HG03521 (cell line): ENCODE results near the gene MEGF6.

Experiments used
- ATAC-seq: cut with Tn5 transposase; IDR thresholded peaks from one replicate; pipeline ENCODE4 v1.9.1; 2021; ENCODE audit warnings: mild to moderate bottlenecking, moderate library complexity; ENCODE audit not compliant: unreplicated experiment

The MEGF6 gene

DNA sequence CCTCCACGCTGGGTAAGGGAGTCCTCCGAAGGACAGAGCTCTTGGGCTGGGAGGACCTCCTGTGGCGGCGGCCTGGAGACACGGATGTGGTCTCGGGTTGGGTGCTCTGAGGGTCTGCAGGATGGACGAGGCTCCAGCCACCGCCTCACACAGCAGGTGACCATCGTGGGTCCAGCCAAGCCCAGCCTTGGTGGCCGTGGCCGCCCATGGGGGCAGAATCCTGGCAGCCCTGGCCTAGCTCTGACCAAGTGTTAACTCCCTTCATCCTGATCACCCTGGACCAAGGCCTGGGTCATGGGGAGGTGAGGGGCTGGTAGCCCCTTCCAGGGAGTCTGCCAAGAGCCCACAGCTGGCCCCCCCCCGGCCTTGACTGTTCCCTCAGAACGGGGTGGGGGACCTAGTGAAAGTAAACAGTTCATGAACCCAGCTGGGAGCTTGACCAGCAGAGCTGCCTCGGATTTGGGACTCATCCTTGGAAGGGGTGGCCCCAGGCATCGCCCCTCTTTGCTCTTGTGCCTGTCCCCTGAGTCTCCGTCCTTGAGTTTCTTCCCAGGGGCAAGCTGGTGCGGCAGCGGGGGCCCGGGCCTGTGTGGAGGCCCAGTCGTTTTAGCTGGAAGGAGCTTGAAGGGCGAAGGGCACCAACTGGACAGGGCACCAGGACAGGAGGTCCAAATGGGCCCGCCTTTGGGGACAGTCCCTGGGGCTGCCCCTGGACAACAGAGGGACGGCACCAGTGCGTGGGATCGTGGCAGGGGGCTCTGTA is 139.0 kb downstream of the MEGF6 start:
- ATAC-seq = no peak

- no peak for ATAC-seq
These were observed 139.8 kb downstream of the MEGF6 start for GRCh38 chr1:3471356-3472087.

GRCh38 chr1:3470650-3471355 is 140.5 kb downstream of the MEGF6 start:
- ATAC-seq = no peak

DNA sequence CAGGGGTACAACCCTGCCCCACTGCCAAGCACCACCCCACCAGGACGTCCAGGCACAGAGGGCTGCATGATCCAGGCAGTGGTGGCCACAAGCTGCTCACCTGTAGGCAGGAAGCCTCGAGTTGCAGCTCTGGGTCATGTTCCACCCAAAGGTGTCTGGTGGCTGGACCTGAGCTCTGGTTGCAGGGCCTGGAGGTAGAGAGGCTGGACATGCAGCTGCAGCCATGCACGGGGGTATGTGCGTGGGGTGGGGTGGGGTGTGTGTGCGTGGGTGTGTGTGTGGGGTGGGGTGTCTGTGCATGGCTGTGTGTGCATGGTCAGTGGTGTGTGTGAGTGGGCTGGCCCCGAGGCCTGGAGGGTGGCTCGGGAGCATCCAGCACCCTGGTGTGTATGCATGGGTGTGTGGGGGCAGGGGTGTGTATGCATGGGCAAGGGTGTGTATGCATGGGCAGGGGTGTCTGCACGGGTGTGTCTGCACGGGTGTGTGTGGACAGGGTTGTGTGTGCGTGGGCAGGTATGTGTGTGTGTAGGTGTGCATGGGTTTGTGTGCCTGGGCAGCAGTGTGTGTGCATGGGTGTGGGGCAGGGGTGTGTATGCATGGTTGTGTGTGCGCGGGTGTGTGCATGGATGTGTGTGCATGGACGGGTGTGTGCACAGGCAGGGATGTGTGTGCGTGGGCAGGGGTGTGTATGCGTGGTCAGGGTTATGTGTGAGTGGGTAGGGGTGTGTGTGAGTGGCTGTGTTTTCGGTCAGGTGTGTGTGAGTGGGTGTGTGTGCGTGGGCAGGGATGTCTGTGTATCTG is 141.3 kb downstream of the MEGF6 start:
- ATAC-seq = no peak

DNA sequence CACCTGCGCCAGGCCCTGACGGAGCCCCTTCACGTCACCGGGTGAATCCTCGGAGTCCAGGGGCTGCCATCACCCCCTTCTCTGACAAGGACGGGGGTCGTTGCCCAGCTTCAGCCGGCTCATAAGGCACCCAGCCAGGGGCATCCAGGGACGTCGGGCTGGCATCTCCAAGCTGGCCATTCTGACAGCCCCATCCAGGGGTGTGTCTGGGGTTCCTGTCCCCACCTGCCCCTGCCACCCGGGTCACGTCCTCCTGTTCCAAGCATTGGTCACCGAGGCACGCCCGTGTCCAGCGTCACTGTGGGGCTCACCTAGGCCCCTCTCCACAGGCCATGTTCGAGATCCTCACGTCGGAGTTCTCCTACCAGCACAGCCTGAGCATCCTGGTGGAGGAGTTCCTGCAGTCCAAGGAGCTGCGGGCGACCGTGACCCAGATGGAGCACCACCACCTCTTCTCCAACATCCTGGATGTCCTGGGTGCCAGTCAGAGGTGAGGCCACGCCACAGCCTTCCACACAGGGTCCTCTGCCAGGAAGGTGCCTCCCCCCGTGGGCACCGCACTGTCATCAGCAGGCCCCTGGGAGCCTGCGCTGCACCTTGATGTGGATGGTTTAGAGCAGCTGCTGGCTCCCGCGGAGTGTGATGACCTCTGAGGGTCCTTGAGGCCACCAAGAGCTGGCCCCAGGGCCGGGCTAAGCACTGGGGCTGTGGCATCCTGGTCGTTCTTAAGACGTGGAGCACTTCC is 142.0 kb downstream of the MEGF6 start:
- ATAC-seq = no peak

DNA sequence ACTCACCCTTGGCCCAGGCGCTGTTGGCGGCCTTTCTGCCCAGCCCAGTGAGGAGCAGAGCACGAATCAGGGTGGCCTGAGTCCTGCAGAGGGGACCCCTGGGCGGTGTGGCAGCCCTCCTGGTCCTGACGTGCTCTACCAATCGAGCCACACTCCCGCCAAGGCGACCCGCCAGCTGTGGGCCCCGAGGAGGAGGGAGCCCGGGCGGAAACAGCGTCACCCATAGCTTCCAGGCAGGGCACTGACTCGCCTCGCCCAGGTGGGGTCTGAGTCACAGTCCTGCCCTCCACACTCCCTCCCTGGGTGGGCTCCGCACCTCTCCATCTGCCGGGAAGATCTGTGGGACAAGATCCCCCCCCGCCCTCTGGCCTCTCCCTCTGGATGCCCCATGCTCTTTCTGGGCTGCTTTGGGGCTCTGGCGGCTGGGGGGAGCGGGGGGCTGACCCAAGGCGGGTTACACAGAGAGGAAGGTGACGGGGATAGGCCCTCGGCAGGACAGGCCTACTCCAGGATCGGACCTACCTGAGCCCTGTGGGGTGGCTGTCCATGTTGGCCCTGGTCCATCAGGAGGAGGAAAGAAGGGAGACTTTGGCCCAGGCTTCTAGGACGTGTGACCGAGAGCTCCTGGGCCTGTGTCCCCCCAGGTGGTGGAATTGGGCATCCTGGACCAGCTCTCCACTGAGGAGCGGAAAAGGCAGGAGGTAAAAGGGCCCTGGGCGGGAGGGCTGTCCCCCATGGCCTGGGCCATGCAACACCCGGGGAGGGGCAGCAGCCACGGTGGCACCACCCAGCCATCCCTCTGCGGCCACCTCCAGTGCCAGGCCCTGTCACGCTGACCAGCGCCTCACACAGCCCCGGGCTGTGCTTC is 142.8 kb downstream of the MEGF6 start:
- no peak for ATAC-seq

DNA sequence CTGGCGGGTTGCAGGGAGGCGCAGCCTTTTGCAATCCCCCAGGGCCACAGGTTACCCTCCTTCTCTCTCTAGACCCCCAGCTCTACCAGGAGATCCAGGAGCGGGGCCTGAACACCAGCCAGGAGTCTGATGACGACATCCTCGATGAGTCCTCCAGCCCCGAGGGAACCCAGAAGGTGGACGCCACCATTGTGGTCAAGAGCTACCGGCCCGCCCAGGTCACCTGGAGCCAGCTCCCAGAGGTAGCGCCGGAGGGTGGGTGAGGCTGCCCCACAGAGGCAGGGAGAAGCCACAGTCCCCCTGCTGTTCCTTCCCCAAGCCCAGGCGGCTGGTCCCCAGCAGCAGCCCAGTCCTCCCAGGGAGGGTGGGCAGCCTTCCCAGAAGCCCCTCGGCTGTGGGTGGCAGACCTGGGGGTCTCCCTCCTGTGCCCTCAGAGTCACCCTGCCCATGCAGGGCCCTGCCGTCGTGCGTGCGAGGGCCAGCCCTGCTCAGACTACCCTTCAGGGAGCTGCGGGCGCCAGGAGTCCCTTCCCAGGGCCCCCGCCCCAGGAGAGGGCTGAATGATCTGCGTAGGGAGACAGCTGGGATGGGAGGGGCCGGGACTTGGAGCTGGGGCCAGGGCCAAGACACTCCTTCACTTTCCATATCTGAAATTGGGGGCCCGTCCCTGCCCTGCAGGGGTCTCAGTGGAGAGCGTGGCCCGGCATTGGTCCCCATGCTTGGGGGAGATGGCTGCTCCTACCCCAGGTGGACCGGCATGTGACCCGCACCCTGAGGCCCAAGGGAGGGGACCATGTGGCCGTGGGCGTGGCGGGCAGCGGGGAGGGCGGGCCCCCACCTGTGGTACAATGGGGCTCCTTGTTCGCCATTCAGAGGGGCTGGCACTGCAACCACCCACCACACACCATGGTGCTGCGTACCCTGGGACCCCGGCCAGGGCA is 143.9 kb downstream of the MEGF6 start:
- no peak for ATAC-seq

- no peak for ATAC-seq
These were observed 144.8 kb downstream of the MEGF6 start for GRCh38 chr1:3466366-3467075.

GRCh38 chr1:3465935-3466321 is 145.4 kb downstream of the MEGF6 start:
- ATAC-seq = no peak

GRCh38 chr1:3465091-3465934 is 146.0 kb downstream of the MEGF6 start:
- no peak for ATAC-seq

- no peak for ATAC-seq
These were observed 146.7 kb downstream of the MEGF6 start for GRCh38 chr1:3464649-3465025.

- ATAC-seq = no peak
These were observed 147.2 kb downstream of the MEGF6 start for GRCh38 chr1:3463891-3464648.

DNA sequence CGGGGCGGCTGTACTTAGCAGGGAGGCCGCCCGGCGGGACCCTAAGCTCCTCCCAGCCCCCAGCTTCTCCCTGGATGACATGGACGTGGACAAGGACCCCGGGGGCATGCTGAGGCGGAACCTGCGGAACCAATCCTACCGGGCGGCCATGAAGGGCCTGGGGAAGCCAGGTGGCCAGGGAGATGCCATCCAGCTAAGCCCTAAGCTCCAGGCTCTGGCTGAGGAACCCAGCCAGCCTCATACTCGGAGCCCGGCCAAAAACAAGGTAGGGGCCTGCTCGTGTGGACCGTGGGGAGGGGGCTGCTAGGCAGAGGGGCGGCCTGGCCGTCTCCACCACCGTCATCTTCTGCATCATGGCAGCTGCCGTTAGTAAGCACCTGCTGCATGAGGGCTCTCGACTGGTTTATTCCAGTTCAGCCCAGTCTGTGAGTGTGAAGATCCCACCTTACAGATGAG is 147.9 kb downstream of the MEGF6 start:
- ATAC-seq = no peak

GRCh38 chr1:3463013-3463385 is 148.3 kb downstream of the MEGF6 start:
- no peak for ATAC-seq

DNA sequence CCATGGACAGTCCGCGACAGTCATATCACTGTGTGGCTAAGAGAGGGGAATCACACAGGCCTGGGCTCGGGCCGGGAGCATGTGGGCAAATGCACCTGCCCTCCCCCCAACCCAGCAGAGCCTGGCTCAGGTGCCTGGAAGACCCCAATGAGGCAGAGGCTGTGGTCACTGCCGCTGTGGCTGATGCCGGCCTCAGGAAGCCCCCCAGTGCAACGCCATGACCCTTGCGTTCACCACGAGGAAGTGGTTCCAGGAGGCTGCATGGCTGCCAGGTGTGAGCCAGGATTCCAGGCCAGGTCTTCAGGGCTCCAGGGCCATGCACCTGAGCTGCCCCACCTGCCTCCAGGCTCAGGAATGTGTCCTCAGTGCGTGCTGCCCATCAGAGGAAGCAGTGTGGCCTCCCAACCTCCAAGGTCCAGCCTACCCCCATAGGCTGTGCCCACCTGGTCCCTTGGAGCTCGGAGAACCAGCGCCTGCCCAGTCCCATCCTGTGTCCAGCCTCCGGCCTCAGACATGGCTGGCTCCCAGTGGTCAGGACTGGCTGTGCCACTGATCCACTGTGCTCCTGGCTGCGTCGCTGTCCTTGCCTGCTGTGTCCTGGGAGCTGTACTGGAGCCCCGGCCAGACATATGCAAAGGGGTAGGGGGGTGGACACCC is 148.8 kb downstream of the MEGF6 start:
- no peak for ATAC-seq

DNA sequence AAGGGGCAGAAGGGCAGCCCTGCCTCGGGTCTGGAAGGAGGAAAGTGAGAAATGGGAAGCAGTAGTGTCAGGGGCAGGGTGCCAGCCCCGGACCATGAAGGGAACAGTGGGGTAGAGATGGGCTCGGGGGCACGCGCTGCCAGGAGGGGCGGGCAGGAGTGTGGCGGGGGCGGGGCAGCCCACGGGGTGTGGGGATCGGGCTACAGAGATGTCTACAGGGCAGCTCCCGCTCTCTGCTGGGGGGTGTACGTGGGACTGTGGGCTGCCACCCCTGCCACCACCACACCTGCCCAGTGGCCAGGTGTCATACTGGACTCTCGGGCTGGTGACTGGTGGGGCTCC is 149.4 kb downstream of the MEGF6 start:
- ATAC-seq = no peak
